Stimulated activated CD4-positive, alpha-beta T cell treated with anti-CD3 and anti-CD28 coated beads, TNF-alpha, amount 100 ng/mL, for 1 hour (primary cell): Measurements from ENCODE around the gene TTLL7.

Experiments used
- DNase-seq, 3 donors: peaks; one replicate each; pipeline ENCODE4 v3.0.0-alpha.2; 2020; ENCODE audit warnings: low read depth in 3 of 3, low spot score in 1 of 3

TTLL7 gene, protein sequence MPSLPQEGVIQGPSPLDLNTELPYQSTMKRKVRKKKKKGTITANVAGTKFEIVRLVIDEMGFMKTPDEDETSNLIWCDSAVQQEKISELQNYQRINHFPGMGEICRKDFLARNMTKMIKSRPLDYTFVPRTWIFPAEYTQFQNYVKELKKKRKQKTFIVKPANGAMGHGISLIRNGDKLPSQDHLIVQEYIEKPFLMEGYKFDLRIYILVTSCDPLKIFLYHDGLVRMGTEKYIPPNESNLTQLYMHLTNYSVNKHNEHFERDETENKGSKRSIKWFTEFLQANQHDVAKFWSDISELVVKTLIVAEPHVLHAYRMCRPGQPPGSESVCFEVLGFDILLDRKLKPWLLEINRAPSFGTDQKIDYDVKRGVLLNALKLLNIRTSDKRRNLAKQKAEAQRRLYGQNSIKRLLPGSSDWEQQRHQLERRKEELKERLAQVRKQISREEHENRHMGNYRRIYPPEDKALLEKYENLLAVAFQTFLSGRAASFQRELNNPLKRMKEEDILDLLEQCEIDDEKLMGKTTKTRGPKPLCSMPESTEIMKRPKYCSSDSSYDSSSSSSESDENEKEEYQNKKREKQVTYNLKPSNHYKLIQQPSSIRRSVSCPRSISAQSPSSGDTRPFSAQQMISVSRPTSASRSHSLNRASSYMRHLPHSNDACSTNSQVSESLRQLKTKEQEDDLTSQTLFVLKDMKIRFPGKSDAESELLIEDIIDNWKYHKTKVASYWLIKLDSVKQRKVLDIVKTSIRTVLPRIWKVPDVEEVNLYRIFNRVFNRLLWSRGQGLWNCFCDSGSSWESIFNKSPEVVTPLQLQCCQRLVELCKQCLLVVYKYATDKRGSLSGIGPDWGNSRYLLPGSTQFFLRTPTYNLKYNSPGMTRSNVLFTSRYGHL

DNA sequence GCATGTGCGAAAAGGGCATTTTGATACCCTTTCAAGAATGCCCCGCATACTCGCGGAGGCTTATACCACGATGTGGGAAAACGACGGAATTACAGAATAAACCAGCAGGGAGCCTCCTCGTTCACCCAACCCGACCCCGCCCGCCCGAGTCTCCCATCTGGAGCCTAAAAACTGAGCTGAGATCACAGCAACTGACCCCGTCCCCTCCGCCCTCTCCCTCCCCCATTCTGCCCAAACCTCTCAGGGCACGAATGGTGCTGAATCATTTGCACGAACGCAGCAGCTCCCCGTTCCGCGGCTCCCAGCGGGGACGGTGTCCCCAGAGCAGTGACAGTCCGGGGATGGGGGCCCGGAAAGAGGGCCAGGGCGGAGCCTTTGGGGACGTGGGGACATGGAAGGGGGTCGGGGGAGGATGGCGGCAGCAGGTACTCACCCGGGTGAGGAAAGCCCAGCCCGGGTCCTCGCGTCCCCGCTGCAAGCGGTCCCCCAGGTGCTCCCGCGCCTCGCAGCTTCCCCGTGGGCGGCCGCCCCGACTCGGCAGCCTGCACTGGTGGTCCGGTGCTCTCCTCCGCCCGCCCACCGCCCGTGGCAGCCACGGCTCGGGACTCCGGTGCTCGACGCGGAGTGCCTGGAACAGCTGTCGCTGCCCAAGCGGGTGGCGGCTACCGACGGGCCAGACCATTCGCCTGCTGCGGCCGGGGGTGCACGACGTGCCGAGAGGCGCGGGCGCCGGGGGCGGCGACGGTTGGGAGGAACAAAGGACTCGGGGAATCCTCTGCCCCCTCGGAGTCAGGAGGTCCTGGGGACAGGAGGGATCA, at the start of gene TTLL7:
Gene TTLL7 (minus strand): TSS at position 635 of the 818 bp plus-strand sequence. CDS start 46,921 bp downstream, outside the sequence.
- DNase-seq = peak in 2 of 3 donors; percentile 0 to 29

DNA sequence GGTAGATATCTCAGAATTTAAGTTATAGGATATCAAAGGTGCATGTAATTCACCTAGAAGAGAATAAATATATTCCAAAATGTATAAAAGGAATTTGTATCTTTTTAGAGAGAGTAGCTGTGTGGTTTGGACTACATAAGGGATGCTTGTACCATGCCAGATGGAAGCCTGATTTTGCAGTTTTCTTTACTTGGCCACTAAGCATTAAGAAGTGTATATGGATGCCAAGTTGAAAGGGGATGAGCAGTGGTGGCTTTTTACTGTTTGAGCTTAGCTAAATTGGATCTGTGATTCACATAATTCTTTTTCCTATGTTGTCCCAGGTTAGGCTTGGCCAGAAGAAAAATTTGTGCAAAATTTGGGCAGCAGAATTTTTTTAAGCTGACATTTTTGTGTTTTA, 43.5 kb upstream of the TTLL7 start:
- DNase-seq = no peak

DNA sequence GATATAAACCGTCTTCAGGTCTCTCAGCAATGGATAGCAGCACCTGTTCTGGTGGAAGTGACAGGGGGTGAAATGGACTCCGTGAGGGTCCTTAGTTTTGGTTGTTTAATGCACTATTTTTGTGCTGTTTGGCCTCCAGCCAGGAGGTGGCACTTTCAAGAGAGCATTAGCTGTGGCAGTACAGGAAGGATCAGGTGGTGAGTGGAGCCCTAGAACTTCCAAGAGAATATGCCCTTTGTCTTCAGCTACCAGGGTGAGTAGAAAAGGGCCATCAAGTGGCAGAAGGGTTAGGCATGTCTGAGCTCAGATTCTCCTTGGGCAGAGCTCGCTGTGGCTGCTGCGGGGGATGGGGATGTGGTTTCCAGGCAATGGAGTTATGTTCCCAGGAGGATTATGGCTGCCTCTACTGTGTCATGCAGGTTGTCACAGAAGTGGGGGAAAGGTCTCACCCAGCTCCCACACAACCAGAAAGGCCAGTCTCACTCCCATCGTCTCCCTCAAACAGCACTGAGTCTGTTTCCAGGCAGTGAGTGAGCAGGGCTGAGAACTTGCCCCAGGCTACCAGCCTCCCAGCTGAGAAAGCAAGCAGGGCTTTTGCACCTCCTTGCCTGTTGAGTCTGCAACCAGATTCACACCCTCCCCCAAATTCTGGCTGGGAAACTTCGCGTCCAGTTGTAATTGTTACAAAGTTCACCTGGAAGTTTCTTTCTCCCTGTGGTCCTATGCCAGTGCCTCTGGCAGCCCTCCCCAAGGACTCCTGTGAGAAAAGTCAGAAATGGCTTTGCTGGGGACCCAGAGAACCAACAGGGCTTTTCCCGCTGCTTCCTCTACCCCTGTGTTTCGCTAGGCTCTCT, 39.1 kb upstream of the TTLL7 start:
- DNase-seq = no peak

DNA sequence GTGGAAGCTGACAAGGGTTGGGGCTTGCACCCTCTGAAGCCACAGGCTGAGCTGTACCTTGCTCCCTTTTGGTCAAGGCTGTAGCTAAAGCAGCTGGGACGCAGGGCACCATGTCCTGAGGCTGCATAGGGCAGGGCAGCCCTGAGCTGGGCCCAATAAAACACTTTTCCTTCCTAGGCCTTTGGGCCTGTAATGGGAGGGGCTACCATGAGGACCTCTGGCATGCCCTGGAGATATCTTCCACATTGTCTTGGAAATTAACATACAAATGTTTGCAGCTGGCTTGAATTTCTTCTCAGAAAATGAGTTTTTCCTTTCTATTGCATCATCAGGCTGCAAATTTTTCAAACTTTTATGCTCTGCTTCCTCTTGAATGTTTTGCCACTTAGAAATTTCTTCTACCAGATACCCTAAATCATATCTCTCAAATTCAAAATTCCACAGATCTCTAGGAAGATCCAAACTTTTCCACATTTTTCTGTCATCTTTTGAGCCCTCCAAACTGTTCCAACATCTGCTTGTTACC, 32.9 kb upstream of the TTLL7 start:
- no peak for DNase-seq

DNA sequence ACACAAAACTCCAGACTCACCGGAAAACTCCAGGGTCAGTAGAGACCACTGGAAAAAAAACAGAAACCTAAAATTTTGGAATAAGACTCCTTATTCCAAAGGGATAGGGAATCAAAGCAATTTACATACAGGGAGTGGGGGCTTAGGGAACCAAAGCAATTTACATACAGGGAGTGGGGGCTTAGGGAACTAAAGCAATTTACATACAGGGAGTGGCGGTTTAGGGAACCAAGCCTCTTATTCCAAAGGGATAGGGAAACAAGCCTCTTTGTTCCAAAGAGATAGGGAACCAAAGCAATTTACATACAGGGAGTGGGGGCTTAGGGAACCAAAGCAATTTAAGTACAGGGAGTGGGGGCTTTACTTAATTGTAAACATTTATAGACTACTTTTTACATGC, 28.4 kb upstream of the TTLL7 start:
- DNase-seq = no peak

DNA sequence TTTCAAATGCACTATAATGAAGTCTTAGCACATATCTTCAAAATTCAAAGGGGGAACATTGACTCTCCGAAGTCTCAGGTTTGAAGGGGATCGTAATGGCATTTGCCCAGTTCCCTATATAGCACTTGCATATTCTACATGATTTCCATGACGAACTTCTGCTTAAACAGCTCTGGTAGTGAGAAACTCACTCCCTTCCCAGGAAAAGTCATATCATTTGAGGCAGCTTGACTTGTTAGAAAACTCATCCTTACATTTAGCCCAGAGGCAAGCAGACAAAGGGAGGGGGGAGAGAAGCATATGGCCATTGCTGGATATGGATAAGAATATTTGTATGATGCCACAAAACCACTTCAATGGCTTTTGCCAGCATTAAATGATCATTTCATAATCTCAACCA, 27.0 kb upstream of the TTLL7 start:
- DNase-seq = no peak

DNA sequence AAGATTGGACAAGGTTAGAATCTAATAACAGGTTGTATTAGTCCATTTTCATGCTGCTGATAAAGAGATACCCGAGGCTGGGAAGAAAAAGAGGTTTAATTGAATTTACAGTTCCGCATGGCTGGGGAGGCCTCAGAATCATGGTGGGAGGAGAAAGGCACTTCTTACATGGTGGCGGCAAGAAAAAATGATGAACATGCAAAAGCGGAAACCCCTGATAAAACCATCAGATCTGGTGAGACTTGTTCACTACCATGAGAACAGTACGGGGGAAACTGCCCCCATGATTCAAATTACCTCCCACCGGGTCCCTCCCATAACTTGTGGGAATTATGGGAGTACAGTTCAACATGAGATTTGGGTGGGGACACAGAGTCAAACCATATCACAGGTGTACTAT, 22.9 kb upstream of the TTLL7 start:
- DNase-seq = no peak

DNA sequence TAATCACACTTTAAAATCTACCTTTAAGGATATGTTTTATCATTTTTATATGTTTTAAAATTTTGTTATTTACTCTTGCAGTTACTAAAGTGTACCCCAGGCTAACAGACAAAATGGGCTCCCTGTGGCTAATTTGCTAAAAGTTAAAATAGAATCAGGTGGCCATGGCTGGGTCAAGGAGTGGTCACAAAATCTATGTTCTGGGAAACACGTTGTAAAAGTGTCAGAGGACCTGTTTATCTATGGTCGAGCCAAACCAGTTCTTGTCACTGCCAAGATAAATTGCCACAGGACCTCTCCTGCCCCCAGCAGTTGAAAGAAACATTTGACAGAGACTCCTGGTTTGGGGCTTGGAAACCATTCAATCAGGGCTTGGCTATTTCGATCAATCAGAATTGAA, 21.2 kb upstream of the TTLL7 start:
- no peak for DNase-seq

DNA sequence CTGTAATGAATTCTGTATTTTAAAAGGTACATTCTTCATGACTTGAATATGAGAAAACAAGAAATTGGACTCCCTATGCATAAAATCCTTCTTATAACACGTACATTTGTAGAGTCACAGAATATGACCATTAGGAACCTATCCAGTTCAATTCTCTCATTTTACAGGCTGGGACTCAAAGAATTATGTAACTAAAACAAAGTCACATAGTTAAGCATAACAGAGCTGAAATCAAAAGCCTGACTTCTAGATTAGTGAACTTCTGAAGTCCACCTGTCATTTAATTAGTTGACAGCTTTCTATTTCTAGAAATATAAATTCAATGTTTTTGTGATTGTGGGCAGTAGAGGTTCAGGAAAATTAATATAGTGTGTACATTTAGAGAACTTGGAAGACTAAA, 20.3 kb upstream of the TTLL7 start:
- DNase-seq = no peak

DNA sequence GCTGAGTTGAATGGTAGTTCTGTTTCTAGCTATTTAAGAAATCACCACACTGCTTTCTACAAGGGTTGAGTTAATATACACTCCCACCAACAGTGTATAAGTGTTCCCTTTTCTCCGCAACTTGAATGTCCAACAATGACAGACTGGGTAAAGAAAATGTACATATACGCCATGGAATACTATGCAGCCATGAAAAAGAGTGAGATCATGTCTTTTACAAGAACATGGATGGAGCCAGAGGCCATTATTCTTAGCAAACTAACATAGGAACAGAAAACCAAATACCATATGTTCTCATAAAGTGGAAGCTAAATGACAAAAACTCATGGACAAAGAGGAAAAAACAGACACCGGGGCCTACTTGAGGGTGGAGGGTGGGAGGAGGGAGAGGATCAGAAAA, 14.8 kb upstream of the TTLL7 start:
- DNase-seq = no peak

DNA sequence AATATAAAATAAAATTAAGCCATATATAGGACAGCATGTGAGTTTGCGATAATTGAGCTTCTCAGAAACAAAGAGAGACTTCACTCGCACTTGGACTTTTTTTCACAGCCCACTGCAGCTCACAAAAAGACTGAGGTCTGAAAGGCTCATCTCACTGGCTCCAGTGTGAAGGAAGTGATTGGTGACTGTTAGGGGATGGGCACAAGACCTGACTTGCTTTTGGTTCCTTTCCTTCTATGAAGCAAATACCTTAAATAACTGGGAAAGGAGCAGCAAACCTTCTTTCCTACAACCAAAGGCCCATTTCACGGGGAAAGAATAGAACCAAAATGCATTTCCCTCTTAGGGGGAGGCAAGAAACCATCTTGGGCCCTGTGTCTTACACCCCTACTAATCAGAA, 13.1 kb upstream of the TTLL7 start:
- no peak for DNase-seq

DNA sequence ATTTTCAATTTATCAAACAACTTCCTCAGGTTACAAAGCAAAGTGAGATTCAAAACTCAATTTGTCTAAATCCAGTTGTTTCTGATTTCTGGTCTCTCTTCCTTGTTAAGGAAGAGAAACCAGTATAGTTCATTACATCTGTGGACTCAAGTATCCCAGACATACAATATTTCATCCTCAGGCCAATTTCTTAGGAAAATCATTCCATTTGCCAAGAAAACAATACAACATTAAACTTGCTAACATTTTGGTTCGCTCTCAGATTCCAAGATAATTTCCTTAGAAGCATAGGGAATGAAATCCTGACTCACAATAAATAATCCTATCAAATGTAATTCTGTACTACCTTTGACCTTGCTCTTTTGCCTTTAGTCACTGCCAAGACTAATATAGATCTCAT, 11.2 kb upstream of the TTLL7 start:
- no peak for DNase-seq

DNA sequence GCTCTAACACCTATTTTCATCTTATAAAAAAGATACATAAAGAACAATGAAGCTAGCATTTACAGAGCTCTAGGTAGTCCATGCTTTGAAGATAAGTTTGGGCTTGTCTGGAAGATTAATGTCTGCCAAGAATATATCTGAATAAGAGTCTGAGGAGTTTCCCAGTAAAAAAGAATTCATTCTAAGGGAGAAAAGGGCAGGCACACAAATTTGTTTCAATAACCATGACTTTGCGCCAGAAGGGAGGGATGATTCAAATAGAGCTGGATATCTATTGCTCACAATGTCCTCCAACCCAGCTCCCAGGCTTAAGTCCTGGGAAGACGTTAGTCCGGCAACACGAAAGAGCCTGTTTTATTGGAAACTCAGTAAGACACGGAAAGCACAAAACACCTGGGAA, 9.7 kb upstream of the TTLL7 start:
- DNase-seq = no peak

DNA sequence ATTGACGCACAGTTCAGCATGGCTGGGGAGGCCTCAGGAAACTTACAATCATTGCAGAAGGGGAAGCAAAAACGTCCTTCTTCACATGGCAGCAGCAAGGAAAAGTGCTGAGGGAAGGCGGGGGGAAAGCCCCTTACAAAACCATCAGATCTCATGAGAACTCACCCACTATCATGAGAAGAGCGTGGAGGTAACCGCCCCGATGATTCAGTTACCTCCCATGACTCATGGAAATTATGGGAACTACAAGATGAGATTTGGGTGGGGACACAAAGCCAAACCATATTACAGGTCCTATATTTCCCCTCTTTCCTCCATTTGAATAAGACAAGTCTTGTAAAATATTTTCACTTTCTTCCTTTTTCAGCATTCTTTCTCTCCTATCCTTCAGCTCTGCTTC, 7.7 kb upstream of the TTLL7 start:
- no peak for DNase-seq

DNA sequence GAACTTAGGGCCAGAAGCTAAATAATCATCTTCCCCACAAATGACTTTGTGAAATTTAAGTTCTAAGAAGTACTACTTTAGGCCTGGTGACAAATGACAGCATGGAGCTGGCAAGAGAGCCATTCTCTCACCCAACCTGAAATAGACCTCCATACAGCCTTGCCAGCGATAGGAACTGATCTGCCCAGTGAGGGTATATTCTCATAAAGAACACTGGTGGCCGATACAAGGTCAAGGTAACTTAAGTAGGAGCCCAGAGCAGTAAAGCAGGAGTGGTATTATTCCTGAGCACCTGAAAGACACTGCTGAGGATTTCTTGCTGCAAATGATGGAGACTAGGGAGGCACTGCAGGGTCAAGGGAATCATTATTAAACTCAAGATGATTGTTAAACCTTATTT, 2.6 kb upstream of the TTLL7 start:
- no peak for DNase-seq

DNA sequence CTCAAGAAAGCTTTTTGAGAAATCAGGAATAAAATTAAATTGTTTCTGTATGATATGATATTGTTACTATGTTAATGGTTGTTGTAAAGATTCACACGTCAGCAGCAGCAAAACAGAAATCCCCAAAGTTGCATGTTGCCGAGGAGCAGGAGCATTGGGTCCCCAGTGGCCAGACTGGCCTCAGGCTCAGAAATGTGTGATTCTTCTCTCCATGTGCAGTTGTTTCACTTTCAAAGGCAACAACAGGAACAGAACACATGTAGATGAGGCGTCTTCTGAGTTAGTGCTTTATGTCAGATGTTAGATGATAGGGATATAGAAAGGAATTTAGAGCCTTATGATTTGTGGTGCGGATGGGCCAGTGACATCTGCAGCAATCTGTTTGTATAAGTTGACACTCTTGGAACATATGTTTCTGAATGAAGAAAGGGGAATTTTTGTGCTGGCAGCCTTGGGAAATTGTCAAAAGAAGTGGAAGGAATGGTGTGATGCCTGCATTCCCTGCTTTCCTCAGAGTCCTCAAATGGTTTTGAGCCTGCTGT, 2.1 kb upstream of the TTLL7 start:
- DNase-seq = no peak

DNA sequence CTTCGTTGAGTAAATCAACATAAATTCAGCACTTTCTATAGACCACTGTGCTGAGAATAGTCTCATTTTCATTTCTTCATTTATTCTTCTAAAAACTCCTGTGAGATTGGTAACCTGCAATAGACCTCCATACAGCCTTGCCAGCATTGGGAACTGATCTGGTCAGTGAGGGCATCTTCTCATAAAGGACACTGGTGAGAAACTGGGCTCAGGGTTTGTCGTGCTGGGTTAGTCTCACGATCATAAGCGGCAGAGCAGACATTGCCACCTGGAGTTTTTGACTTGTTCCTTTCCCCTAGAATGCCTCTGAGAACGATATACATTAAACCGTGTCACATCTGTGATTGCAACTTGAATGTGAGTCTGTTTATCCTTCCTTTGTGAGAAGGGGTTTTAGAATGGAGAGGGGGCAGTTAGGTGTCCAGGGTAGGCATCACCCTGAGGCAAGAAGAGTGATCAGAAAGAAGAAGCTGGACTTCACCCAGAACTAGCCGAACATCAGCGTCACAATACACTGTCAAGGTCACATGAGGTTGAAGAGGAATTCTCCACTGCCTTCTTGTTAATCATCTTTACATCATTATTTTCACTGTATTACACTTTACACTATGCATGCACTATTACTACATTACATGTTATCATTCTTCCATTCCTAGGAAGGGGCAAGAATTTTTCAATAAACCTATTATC, 1.4 kb upstream of the TTLL7 start:
- DNase-seq = no peak

DNA sequence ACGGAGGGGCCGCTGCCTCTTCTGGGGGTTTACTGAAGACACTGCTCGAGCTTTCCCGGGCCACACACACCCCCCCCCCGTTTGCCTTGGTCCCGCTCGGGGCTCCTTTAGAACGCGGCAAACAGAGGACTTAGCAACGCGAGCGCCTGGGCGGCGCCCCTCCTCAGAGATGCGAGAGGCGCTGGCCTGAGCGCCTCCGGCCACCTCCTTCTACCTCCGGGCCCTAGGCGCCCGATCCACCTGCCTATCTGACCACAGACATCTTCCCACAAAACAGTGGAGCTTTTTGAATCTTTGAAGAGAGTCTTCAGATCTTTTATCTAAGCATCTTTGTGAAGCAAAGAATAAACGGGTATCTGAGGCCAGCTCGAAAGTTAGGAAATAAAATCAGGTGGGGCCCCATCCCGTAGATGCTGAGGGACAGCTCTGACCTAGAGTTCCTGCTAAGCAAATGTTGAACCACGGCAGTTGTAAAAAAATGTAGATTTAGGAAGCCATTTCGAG, 436 bp upstream of the TTLL7 start:
- DNase-seq = no peak

DNA sequence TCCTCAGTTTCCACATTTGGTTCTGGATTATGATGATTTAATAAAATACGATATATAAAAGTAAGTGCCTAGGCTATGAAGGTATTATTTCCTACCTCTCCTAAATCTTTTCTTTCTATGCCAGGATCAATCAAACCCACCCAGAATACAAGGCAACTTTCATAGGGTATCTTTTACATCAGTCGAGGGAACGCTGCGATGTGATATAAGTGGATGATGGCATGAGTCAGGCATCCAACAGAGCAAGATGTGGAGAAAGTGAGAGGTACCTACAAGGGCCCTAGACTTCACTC, 781 bp downstream of the TTLL7 start:
- no peak for DNase-seq

DNA sequence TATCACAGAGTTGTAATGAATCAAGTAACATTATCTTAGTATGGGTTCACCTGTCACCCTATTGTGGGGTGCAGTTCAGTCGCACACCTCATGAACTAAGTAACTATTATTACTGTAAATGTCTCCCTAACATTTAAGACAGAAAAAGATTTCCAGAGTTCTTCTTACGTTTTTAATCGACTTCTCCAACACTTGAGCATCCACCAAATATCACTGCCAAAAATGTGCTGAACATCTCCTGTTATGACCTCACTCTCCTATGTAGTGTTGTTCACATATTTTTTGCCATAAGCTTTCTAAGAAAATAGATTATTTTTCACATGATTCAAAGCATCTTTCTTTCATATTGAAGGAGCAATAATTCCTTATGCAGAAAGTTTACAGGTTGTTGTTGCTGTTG, 1.3 kb downstream of the TTLL7 start:
- DNase-seq = no peak
